A549 (cell line): ENCODE measurements around the gene ARHGEF28. TPM values are rescaled to one million over a fixed set of nuclear protein-coding genes. Genes with fewer than 3 reads are reported as not detected.

Source experiments
- ATAC-seq, 2 experiments: fragments of 200-7000 bp in 1 of 2; fragments of >200 bp in 1 of 2; cut with Nextera tagmentation in 1 of 2; cut with Tn5 transposase in 1 of 2; 3 replicates each; pipeline versions ENCODE4 v1.8.0 to v1.9.1; 2018 to 2020; ENCODE audit warnings: mild to moderate bottlenecking in 1 of 2, moderate library complexity in 1 of 2
- CTCF ChIA-PET: fragments of 300-600 bp; sonication (Branson Sonifier 250); formaldehyde crosslinking; extraction: SDS; loops from one replicate; lab custom pipeline; 2021; ENCODE audit warnings: antibody characterized with exemption, inconsistent platforms; lab: Yijun Ruan, JAX
- POLR2A ChIA-PET: fragments of 350-600 bp; formaldehyde crosslinking; extraction: SDS; loops from one replicate; lab custom pipeline; 2021; ENCODE audit warnings: antibody characterized with exemption, inconsistent platforms; lab: Yijun Ruan, JAX
- DNase-seq, 2 experiments: peaks; one replicate each; pipeline versions ENCODE4 v3.0.0 to v3.0.0-alpha.2; 2011 to 2016; ENCODE audit warnings: low read depth in 1 of 2, low spot score in 1 of 2
- FAIRE-seq: peaks from 2 replicates; lab custom pipeline; 2011; peaks lifted over from hg19 to GRCh38; lab: Jason Lieb, UNC
- H3K27ac ChIP-seq, 2 experiments: fragments of >200 bp; sonication (Bioruptor Twin); formaldehyde crosslinking; 3 replicates each; pipeline ENCODE4 v1.5.1; 2016 to 2017
- H3K4me1 ChIP-seq: fragments of >200 bp; sonication (Bioruptor Twin); formaldehyde crosslinking; 3 replicates; pipeline ENCODE4 v1.6.1; 2016
- H3K4me2 ChIP-seq: fragments of >200 bp; sonication (Bioruptor Twin); formaldehyde crosslinking; 3 replicates; pipeline ENCODE4 v1.6.1; 2016
- H3K4me3 ChIP-seq: fragments of >200 bp; sonication (Bioruptor Twin); formaldehyde crosslinking; 3 replicates; pipeline ENCODE4 v1.5.1; 2016
- H3K9me3 ChIP-seq: fragments of >200 bp; sonication (Bioruptor Twin); formaldehyde crosslinking; 3 replicates; pipeline ENCODE4 v1.6.1; 2016
- BHLHE40 ChIP-seq: IDR thresholded peaks from 2 replicates; pipeline ENCODE4 v1.6.1; 2012; ENCODE audit warnings: low read depth, low read length, inconsistent platforms
- CBX8 ChIP-seq: fragments of 200-600 bp; sonication (generic); IDR thresholded peaks from 2 replicates; pipeline ENCODE4 v1.6.1; 2016
- EP300 ChIP-seq, 2 experiments: fragments of >200 bp; sonication (Bioruptor Twin); formaldehyde crosslinking; IDR thresholded peaks; 2 replicates in 1 of 2; 3 replicates in 1 of 2; pipeline ENCODE4 v1.6.1; 2016 to 2017
- ESRRA ChIP-seq: fragments of 150-350 bp; IDR thresholded peaks from 2 replicates; pipeline ENCODE4 v1.6.1; 2014; ENCODE audit warnings: mild to moderate bottlenecking, low read length, borderline replicate concordance
- FOSB ChIP-seq: fragments of 250-450 bp; sonication (Bioruptor Pico); IDR thresholded peaks from 2 replicates; pipeline ENCODE4 v1.5.0; 2020; ENCODE audit warnings: mild to moderate bottlenecking, moderate library complexity
- FOSL2 ChIP-seq, 2 experiments: fragments of 450-650 bp in 1 of 2; fragments of >200 bp in 1 of 2; sonication (Bioruptor Twin) in 1 of 2; formaldehyde crosslinking; IDR thresholded peaks; 2 replicates each; pipeline versions ENCODE4 v1.5.0 to v1.6.1; 2016 to 2020; ENCODE audit warnings: mild to moderate bottlenecking in 1 of 2, moderate library complexity in 1 of 2
- HOXB5 ChIP-seq: fragments of 250-450 bp; sonication (Bioruptor Pico); IDR thresholded peaks from 2 replicates; pipeline ENCODE4 v1.5.0; 2020; ENCODE audit warnings: mild to moderate bottlenecking, moderate library complexity
- JUN ChIP-seq, 2 experiments: fragments of >200 bp; sonication (Bioruptor Twin); formaldehyde crosslinking; IDR thresholded peaks; 2 replicates in 1 of 2; 3 replicates in 1 of 2; pipeline ENCODE4 v1.6.1; 2016 to 2017
- JUNB ChIP-seq: fragments of >200 bp; sonication (Bioruptor Twin); formaldehyde crosslinking; IDR thresholded peaks from 2 replicates; pipeline ENCODE4 v1.6.1; 2016
- KDM1A ChIP-seq: fragments of 200-600 bp; sonication (generic); IDR thresholded peaks from 2 replicates; pipeline ENCODE4 v1.6.1; 2016; ENCODE audit warnings: low read depth, mild to moderate bottlenecking
- MAFK ChIP-seq: fragments of 450-650 bp; IDR thresholded peaks from 2 replicates; pipeline ENCODE4 v1.6.1; 2014; ENCODE audit not compliant: partially characterized antibody
- NR3C1 ChIP-seq: fragments of >200 bp; sonication (Bioruptor Twin); formaldehyde crosslinking; IDR thresholded peaks from 3 replicates; pipeline ENCODE4 v1.6.1; 2017
- PHF8 ChIP-seq: fragments of 200-600 bp; sonication (generic); IDR thresholded peaks from 2 replicates; pipeline ENCODE4 v1.6.1; 2016; ENCODE audit warnings: low read depth, mild to moderate bottlenecking, antibody characterized with exemption, moderate library complexity, borderline replicate concordance
- POLR2A ChIP-seq: IDR thresholded peaks from 2 replicates; pipeline ENCODE4 v1.6.1; 2012; ENCODE audit warnings: mild to moderate bottlenecking, low read length
- RCOR1 ChIP-seq: fragments of 150-350 bp; IDR thresholded peaks from 2 replicates; pipeline ENCODE4 v1.6.1; 2014; ENCODE audit warnings: antibody characterized with exemption, low read length, low read depth
- RNF2 ChIP-seq: fragments of 200-600 bp; sonication (generic); IDR thresholded peaks from 2 replicates; pipeline ENCODE4 v1.6.1; 2016; ENCODE audit warnings: low read depth, mild to moderate bottlenecking, antibody characterized with exemption, moderate library complexity, borderline replicate concordance
- SREBF2 ChIP-seq: fragments of 450-650 bp; IDR thresholded peaks from 2 replicates; pipeline ENCODE4 v1.6.1; 2014; ENCODE audit warnings: mild to moderate bottlenecking, moderate library complexity
- ZSCAN20 ChIP-seq: fragments of 250-450 bp; sonication (Bioruptor Pico); IDR thresholded peaks from 2 replicates; pipeline ENCODE4 v1.8.0; 2022; ENCODE audit warnings: mild to moderate bottlenecking, moderate library complexity
- WGBS: methylation state at CpG from one replicate; pipeline ENCODE4 v1.1.6; 2017; ENCODE audit errors: missing lambda C conversion rate; 5-methylcytosine and 5-hydroxymethylcytosine counted together
- polyA plus RNA-seq, 4 experiments: library from polyadenylated mRNA; depleted of rRNA in 3 of 4; stranded (reverse); fragments of >200 nt; fragmentation: RNase III in 1 of 4; extraction: RNeasy Plus Mini Kit Qiagen cat#74134 plus additional on column Dnase treatment in 1 of 4; gene quantifications; 2 replicates in 3 of 4; 3 replicates in 1 of 4; pipeline ENCODE4 v1.2.3, GENCODE V29; 2011 to 2017
- TF ChIP-seq, protein P1 (sequence below): fragments of 200-600 bp; sonication (generic); IDR thresholded peaks from 2 replicates; pipeline ENCODE4 v1.6.1; 2016; ENCODE audit warnings: antibody characterized with exemption, mild to moderate bottlenecking, moderate library complexity
- TF ChIP-seq, protein P2 (sequence below): fragments of >200 bp; sonication (Bioruptor Twin); formaldehyde crosslinking; IDR thresholded peaks from 3 replicates; pipeline ENCODE4 v1.6.1; 2016
- TF ChIP-seq, protein P3 (sequence below): IDR thresholded peaks from 2 replicates; pipeline ENCODE4 v1.6.1; 2012
- TF ChIP-seq, protein P4 (sequence below): fragments of >200 bp; sonication (Bioruptor Twin); formaldehyde crosslinking; IDR thresholded peaks from 2 replicates; pipeline ENCODE4 v1.6.1; 2016
- TF ChIP-seq, protein P5 (sequence below): fragments of 250-450 bp; sonication (Bioruptor Pico); IDR thresholded peaks from 2 replicates; pipeline ENCODE4 v1.5.0; 2020; ENCODE audit warnings: low read depth, mild to moderate bottlenecking, moderate library complexity
- TF ChIP-seq, protein P6 (sequence below): fragments of 450-650 bp; IDR thresholded peaks from 2 replicates; pipeline ENCODE4 v1.6.1; 2014; ENCODE audit warnings: antibody characterized with exemption

The ARHGEF28 gene
- polyA plus RNA-seq, 2 of the 4 experiments (the other 2 are of a cell fraction), result 17.0 to 22.3 TPM

DNA sequence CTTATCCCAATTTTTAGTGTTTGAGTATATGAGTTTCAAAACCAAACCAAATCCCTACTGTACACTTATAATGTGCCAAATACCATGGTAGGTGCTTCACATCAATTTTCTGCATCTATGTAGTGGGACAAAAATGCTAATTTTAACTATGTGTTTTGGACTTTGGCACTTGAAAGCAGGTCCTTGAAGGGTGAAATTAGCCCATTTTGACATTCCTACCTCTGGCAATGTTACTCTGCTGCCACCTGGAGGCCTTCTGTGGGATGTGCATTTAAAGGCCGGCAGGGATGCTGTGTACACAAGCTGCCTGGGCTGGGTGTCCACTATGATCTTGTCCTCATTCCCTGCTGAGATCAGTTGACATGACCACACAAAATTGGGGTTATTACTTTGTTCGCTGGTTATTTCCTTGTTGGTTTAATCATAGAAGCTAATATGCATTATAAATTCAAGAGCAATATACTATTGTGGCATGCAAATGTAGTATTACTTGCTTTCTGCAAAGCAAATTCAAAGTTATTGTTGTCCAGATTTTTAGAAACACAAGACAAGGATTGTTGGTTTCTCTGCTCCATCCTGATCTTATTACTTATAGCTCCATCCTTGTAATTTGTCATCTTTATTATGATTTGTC lies 166.8 kb downstream of the ARHGEF28 start (continued):
- TF ChIP-seq, protein P1, sequence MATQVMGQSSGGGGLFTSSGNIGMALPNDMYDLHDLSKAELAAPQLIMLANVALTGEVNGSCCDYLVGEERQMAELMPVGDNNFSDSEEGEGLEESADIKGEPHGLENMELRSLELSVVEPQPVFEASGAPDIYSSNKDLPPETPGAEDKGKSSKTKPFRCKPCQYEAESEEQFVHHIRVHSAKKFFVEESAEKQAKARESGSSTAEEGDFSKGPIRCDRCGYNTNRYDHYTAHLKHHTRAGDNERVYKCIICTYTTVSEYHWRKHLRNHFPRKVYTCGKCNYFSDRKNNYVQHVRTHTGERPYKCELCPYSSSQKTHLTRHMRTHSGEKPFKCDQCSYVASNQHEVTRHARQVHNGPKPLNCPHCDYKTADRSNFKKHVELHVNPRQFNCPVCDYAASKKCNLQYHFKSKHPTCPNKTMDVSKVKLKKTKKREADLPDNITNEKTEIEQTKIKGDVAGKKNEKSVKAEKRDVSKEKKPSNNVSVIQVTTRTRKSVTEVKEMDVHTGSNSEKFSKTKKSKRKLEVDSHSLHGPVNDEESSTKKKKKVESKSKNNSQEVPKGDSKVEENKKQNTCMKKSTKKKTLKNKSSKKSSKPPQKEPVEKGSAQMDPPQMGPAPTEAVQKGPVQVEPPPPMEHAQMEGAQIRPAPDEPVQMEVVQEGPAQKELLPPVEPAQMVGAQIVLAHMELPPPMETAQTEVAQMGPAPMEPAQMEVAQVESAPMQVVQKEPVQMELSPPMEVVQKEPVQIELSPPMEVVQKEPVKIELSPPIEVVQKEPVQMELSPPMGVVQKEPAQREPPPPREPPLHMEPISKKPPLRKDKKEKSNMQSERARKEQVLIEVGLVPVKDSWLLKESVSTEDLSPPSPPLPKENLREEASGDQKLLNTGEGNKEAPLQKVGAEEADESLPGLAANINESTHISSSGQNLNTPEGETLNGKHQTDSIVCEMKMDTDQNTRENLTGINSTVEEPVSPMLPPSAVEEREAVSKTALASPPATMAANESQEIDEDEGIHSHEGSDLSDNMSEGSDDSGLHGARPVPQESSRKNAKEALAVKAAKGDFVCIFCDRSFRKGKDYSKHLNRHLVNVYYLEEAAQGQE, result no peak

DNA sequence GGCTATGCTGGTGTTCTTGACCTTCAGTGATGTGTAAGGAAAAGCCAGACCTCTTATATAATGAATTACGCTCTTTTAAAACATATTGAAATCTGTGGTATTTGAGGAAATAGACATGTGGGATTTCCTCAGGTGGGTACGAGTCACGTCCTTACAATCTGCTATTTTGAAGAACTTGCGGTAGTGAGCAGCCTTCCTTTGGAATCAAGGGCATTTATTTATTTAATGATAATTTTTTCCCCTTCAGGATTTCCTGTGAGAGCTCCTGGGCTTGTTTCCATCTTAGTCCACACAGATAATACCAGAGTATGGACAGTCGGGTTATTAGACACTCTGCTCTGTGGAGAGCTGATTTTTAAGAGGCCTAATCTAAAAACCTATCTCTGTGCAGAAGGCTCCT lies 167.9 kb downstream of the ARHGEF28 start:
- Histone ChIP-seq H3K9me3 (no peaks in the 10 kb centered on the region), H3K4me3 (no peak overlapping the region), H3K27ac (peak overlapping the region; percentile 91 to 94), H3K4me2 (0 out of 3 replicates have a peak overlapping the region, but pooled peaks have one; percentile 5), H3K4me1 (peaks cover 79% of the 10 kb centered on the region)
- POLR2A ChIA-PET, result interaction anchor here (1.4 kb wide), 1 partner anchor 19 kb away, joined by 5 read pairs; no protein-coding TSS in a partner anchor
- TF ChIP-seq EP300 (IDR thresholded peaks at IDR 0.05) (no peak), NR3C1 (no peak), RCOR1 (no peak), PHF8 (no peak), FOSB (CRISPR knock-in tag) (no peak)
- TF ChIP-seq, protein P2, sequence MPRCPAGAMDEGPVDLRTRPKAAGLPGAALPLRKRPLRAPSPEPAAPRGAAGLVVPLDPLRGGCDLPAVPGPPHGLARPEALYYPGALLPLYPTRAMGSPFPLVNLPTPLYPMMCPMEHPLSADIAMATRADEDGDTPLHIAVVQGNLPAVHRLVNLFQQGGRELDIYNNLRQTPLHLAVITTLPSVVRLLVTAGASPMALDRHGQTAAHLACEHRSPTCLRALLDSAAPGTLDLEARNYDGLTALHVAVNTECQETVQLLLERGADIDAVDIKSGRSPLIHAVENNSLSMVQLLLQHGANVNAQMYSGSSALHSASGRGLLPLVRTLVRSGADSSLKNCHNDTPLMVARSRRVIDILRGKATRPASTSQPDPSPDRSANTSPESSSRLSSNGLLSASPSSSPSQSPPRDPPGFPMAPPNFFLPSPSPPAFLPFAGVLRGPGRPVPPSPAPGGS, result no peak
- CTCF ChIA-PET, result interaction anchor here (0.6 to 11.8 kb wide), 19 partner anchors 8 to 860 kb away, joined by 3 to 315 read pairs (median 8); no protein-coding TSS in a partner anchor
- ATAC-seq, result no peak
- DNase-seq, result no peak
- FAIRE-seq, result no peak
- WGBS, result 74% methylated on average over 5 of the region's 5 CpGs

DNA sequence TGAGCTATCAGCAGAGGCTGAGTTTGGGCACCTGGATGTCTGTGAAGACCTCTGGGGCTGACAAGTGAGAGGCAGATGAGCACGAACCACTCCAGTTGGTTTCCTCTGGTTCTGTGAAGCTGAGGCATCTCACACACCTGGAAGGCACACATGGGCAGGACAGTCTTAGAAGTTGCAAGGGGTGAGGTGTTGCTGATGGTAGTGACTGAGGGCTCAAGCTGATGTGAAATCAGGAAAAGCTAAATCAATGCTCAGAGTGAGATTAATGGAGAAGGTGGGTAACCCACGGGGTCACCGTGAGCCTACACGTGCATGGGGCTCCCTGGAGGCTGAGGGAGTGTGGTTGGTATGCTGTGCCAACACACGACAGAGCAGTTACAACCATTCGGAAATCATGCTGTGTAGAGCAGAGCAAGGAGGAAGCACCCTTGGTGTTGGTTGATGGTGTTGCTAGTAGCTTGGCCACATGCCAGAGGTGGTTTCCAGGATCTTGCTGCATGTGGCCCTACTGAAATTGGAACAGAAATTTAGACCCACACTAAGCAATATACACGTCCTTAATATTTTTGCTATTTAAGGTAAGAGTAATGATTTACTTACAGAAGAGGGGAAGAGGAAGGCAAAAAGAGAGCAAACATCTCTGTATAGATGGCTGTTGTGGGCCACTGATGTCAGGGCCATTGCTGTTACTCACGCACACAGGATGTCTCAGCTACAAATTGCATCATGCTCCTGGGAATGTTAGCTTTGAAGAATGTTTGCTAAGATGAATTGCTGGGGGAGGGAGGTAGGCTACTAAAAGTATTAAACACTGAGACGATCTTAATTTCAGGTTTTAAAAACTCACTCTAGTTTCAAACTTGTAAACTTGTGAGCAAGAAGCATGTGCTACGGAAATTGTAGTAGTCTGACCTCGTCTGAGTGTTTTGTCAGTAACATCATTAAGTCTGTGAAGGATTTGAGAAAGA lies 170.5 kb downstream of the ARHGEF28 start:
- 11% methylated on average over 11 of the region's 11 CpGs for WGBS
- peak; percentile 92 to 94 for ATAC-seq
- Histone ChIP-seq H3K4me2 (peak overlapping the region; percentile 74), H3K9me3 (no peaks in the 10 kb centered on the region), H3K27ac (peak overlapping the region; percentile 91 to 94), H3K4me3 (no peak overlapping the region), H3K4me1 (peaks cover 71% of the 10 kb centered on the region)
- peak; percentile 80 to 96 for DNase-seq
- FAIRE-seq, result peak; percentile 43
- ChIA-PET CTCF (interaction anchor here (0.8 to 11.8 kb wide), 12 partner anchors 12 to 277 kb away, joined by 3 to 315 read pairs (median 4); no protein-coding TSS in a partner anchor), POLR2A (interaction anchor here (0.8 to 1.7 kb wide), 3 partner anchors 17 to 207 kb away, joined by 3 to 9 read pairs (median 5); no protein-coding TSS in a partner anchor)
- TF ChIP-seq JUNB (peak; percentile 93), ZSCAN20 (0 out of 2 replicates have a peak, but pooled peaks have one; percentile 18), MAFK (peak; percentile 33), HOXB5 (peak; percentile 52; the same call in 1 of the 2 replicates), FOSL2 (IDR thresholded peaks at IDR 0.05) (peak; percentile 83), FOSL2 (CRISPR knock-in tag; IDR thresholded peaks at IDR 0.05) (peak; percentile 92), JUN (IDR thresholded peaks at IDR 0.05) (peak; percentile 94 to 98), EP300 (IDR thresholded peaks at IDR 0.05) (peak; percentile 97 to 98), KDM1A (no peak), SREBF2 (no peak), CBX8 (no peak), RNF2 (no peak), ESRRA (no peak), POLR2A (no peak), BHLHE40 (no peak)
- TF ChIP-seq, protein P3, sequence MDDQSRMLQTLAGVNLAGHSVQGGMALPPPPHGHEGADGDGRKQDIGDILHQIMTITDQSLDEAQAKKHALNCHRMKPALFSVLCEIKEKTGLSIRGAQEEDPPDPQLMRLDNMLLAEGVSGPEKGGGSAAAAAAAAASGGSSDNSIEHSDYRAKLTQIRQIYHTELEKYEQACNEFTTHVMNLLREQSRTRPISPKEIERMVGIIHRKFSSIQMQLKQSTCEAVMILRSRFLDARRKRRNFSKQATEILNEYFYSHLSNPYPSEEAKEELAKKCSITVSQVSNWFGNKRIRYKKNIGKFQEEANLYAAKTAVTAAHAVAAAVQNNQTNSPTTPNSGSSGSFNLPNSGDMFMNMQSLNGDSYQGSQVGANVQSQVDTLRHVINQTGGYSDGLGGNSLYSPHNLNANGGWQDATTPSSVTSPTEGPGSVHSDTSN, result no peak
- TF ChIP-seq, protein P4, sequence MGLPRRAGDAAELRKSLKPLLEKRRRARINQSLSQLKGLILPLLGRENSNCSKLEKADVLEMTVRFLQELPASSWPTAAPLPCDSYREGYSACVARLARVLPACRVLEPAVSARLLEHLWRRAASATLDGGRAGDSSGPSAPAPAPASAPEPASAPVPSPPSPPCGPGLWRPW, result peak; percentile 76; the same call in 1 of the 2 replicates
- TF ChIP-seq, protein P5, sequence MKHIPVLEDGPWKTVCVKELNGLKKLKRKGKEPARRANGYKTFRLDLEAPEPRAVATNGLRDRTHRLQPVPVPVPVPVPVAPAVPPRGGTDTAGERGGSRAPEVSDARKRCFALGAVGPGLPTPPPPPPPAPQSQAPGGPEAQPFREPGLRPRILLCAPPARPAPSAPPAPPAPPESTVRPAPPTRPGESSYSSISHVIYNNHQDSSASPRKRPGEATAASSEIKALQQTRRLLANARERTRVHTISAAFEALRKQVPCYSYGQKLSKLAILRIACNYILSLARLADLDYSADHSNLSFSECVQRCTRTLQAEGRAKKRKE (CRISPR knock-in tag), result peak; percentile 53; the same call in 1 of the 2 replicates
- TF ChIP-seq, protein P6, sequence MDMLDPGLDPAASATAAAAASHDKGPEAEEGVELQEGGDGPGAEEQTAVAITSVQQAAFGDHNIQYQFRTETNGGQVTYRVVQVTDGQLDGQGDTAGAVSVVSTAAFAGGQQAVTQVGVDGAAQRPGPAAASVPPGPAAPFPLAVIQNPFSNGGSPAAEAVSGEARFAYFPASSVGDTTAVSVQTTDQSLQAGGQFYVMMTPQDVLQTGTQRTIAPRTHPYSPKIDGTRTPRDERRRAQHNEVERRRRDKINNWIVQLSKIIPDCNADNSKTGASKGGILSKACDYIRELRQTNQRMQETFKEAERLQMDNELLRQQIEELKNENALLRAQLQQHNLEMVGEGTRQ, result no peak
